AG04449 (cell line): Measurements from ENCODE around the gene CASP10.

Experiments used
- CTCF ChIA-PET: fragments of 350-600 bp; formaldehyde crosslinking; extraction: SDS; loops from one replicate; lab custom pipeline; 2021; ENCODE audit warnings: antibody characterized with exemption; lab: Yijun Ruan, JAX
- POLR2A ChIA-PET: fragments of 400-600, 350-600 bp; formaldehyde crosslinking; extraction: SDS; loops from one replicate; lab custom pipeline; 2020; ENCODE audit warnings: antibody characterized with exemption, inconsistent platforms; lab: Yijun Ruan, JAX
- DNase-seq: peaks from one replicate; pipeline ENCODE4 v3.0.0-alpha.2; 2010; ENCODE audit warnings: low read depth, low spot score
- H3K4me3 ChIP-seq: 2 replicates; pipeline ENCODE4 v1.5.1; 2011; ENCODE audit warnings: low read depth, mild to moderate bottlenecking, control low read depth, low read length
- TF ChIP-seq, protein P1 (sequence below): IDR thresholded peaks from one replicate; pipeline ENCODE4 v1.5.1; 2011; ENCODE audit warnings: mild to moderate bottlenecking, moderate library complexity, low read length, control low read depth, inconsistent platforms; ENCODE audit not compliant: insufficient read depth; ENCODE audit errors: missing control alignments

CASP10 gene

DNA sequence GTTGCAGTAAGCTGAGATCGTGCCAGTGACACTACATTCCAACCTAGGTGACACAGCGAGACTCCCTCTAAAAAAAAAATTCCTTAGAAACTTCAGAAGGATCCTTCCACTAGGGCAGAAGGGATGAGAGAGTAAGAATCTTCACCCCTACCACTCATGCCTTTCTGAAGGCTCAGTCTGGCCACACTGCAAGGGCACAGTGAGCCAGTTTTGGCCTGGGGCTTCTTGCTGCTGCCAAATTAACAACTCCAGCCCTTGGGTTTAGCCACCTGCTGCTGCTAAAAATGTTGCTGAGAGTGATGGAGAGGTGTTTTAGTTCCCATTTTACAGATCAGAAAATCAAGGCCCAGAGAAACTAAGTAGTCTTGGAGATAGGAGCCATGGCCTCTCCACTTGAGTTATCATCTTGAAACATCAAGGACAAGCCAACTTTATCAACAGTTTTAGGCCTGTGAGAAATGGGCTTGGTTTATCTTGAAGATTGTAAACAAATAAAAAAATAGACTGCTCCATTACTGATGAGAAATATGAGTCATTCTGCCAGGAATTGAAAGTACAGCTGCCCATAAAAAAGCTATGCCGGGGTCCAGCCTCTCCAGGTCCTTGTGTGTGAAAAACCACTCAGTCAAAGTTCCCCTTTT lies 45.5 kb downstream of the CASP10 start:
- POLR2A ChIA-PET = no interaction called here
- H3K4me3 ChIP-seq = no peak overlapping the region
- CTCF ChIA-PET = no interaction called here
- TF ChIP-seq, protein P1, sequence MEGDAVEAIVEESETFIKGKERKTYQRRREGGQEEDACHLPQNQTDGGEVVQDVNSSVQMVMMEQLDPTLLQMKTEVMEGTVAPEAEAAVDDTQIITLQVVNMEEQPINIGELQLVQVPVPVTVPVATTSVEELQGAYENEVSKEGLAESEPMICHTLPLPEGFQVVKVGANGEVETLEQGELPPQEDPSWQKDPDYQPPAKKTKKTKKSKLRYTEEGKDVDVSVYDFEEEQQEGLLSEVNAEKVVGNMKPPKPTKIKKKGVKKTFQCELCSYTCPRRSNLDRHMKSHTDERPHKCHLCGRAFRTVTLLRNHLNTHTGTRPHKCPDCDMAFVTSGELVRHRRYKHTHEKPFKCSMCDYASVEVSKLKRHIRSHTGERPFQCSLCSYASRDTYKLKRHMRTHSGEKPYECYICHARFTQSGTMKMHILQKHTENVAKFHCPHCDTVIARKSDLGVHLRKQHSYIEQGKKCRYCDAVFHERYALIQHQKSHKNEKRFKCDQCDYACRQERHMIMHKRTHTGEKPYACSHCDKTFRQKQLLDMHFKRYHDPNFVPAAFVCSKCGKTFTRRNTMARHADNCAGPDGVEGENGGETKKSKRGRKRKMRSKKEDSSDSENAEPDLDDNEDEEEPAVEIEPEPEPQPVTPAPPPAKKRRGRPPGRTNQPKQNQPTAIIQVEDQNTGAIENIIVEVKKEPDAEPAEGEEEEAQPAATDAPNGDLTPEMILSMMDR = no peak
- no peak for DNase-seq

DNA sequence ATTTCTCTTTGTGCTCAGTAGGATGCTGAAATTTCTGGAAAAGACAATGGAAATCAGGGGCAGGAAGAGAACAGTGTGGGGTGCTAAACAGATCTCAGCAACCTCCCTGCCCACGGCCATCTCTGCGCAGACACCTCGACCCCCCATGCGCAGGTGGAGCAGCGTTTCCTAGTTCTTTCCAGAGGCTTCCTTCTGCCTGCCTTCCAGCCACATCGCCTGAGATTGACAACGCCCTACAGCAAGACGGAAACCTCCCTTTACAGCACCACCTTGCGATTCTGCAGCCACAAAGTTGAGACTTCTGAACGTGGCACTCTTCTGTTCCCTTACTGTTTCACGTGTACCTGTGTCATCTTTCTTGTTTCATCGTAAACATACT lies 46.0 kb downstream of the CASP10 start:
- ChIA-PET POLR2A (no interaction called here), CTCF (interaction anchor here (0.7 to 1.8 kb wide), 2 partner anchors 10 to 325 kb away, joined by 3 to 4 read pairs; no protein-coding TSS in a partner anchor)
- no peak overlapping the region for H3K4me3 ChIP-seq
- no peak for DNase-seq
- TF ChIP-seq, protein P1 = no peak

DNA sequence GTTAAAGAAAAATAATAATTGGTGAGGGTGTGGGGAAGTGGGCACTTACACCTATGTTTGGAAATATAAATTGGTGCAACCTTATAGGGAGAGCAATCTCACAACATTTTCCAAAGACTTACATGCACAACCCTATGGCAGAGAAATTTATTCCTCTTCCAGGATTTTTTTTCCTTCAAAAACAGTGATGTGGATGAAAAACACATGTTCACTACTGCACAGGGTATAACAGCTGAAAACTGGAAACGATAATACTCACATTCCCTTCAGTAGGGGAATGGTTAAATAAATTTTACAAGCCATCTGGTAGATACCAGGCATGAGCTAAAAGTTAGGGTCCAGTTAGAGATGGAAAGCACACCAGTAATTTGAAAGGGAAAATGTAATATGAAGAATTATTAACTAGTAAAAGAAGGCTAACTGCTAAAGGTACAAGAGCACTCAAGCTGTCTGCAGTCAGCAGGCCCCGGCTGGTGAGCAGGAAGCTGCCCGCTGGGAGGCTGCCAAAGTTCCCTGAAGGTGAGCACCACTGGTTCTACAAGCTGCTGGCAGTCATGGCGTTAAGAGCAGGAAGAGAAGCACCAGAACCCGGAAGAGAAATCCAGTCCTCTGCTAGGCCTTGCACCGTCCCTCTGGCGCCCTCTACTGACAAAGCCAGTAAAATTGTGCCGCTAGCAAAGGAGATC lies 49.0 kb downstream of the CASP10 start:
- H3K4me3 ChIP-seq = no peak overlapping the region
- POLR2A ChIA-PET = interaction anchor here (0.9 kb wide), 1 partner anchor 326 kb away, joined by 4 read pairs; no protein-coding TSS in a partner anchor
- CTCF ChIA-PET = interaction anchor here (0.6 to 3.2 kb wide), 82 partner anchors 10 to 947 kb away, joined by 3 to 63 read pairs (median 4); partner anchors contain the start of genes CASP10, CASP8, CFLAR and FLACC1

DNA sequence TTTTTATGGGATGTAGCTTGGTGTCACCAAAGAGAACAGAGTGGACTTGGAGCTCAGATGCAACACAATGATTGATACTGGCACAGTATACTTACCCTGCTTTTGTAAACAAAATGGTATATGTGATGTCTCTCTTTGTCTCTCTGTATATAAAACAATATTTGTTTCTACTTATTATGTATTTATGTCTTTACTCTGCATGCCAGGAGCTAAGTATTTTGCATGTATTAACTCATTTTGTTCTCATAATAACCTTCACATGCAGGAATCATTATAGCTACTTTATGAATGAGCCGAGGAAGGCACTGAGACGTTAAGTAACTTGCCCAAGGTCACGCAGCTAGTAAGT lies 49.5 kb downstream of the CASP10 start:
- ChIA-PET POLR2A (no interaction called here), CTCF (interaction anchor here (0.6 to 3.2 kb wide), 80 partner anchors 10 to 946 kb away, joined by 3 to 63 read pairs (median 4); partner anchors contain the start of genes CASP10, CASP8, CFLAR and FLACC1)
- H3K4me3 ChIP-seq = no peak overlapping the region
- TF ChIP-seq, protein P1 = no peak
- no peak for DNase-seq

More for the DNA sequence above, 49.0 kb downstream of the CASP10 start:
- DNase-seq = peak; percentile 47
- TF ChIP-seq, protein P1 = peak; percentile 87

DNA sequence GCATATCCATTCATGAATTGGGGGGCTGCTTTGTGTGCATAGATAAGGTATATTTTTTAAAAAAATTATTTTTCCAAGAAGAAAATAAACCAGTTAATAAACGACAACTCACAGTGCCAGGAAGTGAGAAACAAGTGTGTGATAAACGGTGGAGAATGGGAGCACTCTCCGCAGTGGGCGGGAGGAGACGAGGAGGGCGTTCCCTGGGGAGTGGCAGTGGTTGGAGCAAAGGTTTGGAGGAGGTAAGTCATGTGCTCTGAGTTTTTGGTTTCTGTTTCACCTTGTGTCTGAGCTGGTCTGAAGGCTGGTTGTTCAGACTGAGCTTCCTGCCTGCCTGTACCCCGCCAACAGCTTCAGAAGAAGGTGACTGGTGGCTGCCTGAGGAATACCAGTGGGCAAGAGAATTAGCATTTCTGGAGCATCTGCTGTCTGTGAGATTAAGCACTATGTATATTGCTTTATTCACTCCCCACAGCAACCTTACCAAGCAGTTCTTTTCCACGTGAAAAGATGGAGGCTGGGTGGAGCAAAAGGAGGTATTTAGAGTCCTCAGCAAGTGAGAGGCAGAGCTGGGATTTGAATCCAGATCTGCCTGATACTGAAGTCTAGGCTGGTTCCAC lies 50.4 kb downstream of the CASP10 start:
- ChIA-PET CTCF (interaction anchor here (0.7 to 3.2 kb wide), 26 partner anchors 9 to 465 kb away, joined by 3 to 63 read pairs (median 7); partner anchors contain the start of genes CASP10, FLACC1 and MPP4), POLR2A (no interaction called here)
- no peak overlapping the region for H3K4me3 ChIP-seq
- DNase-seq = no peak
- TF ChIP-seq, protein P1 = no peak
